ENCODE results near the gene USP19. TPM values are rescaled to one million over a fixed set of nuclear protein-coding genes. Genes with fewer than 3 reads are reported as not detected.

Gene USP19
- total RNA-seq, 1 donor from 2014 or later, result 75.3 TPM

DNA sequence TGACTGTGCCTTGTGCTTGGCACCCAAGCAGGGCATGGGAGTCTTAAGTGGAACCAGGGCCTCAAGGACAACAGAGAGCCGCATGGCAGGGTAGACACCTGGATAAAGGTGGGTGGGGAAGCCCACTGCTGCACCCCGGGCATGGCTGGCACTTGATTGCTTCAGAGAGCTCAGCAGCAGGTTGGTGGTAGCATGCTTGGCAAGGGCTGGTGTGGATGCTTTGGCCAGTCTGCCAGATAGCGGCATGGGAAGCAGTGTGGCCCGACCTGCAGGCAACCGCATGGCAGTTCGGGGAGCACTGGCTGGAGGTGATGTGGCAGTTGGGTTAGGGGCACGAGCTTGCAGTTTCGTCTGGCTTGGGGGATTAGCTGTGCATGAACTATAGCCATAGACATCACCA is 43.0 kb upstream of the USP19 start:
- H3K4me3 Mint-ChIP-seq, result no peak overlapping the region

DNA sequence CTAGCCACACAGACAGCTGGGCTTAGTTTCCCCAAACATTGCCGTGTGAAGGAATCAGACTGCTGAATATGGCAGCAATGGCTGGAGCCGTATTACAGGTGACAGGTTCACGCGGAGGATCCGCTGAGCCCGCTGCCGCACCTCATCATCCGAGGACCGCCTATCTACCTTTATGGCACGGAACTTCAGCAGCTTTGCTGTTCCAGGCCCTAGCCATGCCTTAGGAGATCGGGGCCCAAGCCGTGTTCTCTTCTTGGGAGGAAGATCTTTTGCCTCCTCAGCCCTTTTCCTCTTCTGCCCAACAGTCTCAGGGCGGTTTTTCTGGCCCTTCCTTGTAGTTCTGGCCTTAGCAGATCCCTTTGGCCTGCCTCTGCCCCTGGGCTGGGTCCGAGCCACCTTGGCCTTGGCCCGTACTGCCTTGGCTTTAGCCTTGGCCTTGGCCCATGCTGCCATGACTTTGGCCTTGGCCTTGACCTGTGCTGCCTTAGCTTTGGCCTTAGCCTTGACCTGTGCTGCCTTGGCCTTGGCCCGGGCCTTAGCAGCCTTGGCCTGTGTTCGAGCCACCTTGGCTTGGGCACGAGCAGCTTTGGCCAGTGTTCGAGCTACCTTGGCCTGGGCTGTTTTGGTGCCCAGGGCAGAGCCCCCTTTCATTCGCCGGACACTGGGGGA is 42.3 kb upstream of the USP19 start:
- ATAC-seq (ENCODE audit: low read depth) (no peak), DNase-seq (no peak)
- H3K27me3 Mint-ChIP-seq, result no peaks in the 10 kb centered on the region
- peaks cover 25% of the 10 kb centered on the region for H3K4me1 Mint-ChIP-seq
- intact Hi-C loops (cut with micrococcal nuclease), result no loop called here
- CTCF ChIA-PET, result no interaction called here
- POLR2A ChIA-PET, result interaction anchor here (0.5 to 0.6 kb wide), 3 partner anchors 29 to 1870 kb away, joined by 3 to 5 read pairs (median 4); no protein-coding TSS in a partner anchor
- H3K36me3 Mint-ChIP-seq (ENCODE audit: low read depth), result peaks cover 34% of the 10 kb centered on the region
- TF ChIP-seq, protein P1, sequence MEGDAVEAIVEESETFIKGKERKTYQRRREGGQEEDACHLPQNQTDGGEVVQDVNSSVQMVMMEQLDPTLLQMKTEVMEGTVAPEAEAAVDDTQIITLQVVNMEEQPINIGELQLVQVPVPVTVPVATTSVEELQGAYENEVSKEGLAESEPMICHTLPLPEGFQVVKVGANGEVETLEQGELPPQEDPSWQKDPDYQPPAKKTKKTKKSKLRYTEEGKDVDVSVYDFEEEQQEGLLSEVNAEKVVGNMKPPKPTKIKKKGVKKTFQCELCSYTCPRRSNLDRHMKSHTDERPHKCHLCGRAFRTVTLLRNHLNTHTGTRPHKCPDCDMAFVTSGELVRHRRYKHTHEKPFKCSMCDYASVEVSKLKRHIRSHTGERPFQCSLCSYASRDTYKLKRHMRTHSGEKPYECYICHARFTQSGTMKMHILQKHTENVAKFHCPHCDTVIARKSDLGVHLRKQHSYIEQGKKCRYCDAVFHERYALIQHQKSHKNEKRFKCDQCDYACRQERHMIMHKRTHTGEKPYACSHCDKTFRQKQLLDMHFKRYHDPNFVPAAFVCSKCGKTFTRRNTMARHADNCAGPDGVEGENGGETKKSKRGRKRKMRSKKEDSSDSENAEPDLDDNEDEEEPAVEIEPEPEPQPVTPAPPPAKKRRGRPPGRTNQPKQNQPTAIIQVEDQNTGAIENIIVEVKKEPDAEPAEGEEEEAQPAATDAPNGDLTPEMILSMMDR (IDR thresholded peaks at IDR 0.05), result no peak
- no peak overlapping the region for H3K4me3 Mint-ChIP-seq
- H3K9me3 Mint-ChIP-seq, result no peaks in the 10 kb centered on the region
- no peak overlapping the region for H3K27ac Mint-ChIP-seq

More for the DNA sequence above, 43.0 kb upstream of the USP19 start:
- DNase-seq (no peak), ATAC-seq (ENCODE audit: low read depth) (no peak)
- TF ChIP-seq, protein P1 (IDR thresholded peaks at IDR 0.05), result no peak
- Mint-ChIP-seq H3K9me3 (no peaks in the 10 kb centered on the region), H3K36me3 (ENCODE audit: low read depth) (peaks cover 34% of the 10 kb centered on the region), H3K4me1 (peaks cover 23% of the 10 kb centered on the region), H3K27me3 (no peaks in the 10 kb centered on the region), H3K27ac (no peak overlapping the region)
- intact Hi-C loops (cut with micrococcal nuclease), result no loop called here
- POLR2A ChIA-PET, result interaction anchor here (0.5 kb wide), 1 partner anchor 21 kb away, joined by 6 read pairs; no protein-coding TSS in a partner anchor
- CTCF ChIA-PET, result no interaction called here

DNA sequence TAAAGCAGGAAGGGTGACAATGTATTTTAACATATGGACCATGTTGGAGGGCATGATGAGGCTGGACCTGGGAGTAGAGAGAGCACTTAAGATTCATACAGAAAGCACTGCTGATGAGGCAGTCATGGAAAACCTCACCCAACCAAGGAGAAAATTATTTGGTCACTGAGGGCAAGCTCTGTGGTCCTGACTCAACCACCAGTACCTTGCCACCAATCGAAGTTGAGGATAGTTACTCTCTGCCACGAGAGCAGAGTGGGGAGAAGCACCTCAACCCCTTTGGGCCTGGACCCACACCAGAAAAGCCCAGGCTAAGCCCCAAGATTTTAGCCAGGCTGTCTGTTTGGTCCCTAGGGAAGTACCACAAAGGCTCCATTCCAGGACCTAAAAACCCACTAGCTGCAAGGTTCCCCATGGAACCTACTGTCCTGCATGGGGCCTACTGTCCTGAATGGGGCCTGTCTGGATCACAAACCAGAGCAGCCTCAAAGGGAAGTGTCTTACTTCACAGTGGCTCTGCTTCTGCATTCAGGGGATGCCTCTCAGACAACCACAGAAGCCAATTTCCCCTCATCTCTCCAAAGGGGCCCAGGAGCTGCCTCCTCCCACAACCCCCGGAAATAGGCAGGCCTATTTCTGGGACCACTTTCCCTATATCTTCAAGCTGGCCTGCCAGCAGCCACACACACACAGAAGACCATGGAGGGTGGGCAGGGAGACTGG is 41.3 kb upstream of the USP19 start:
- Mint-ChIP-seq H3K4me3 (no peak overlapping the region), H3K4me1 (peaks cover 25% of the 10 kb centered on the region), H3K27me3 (no peaks in the 10 kb centered on the region), H3K9me3 (no peaks in the 10 kb centered on the region), H3K27ac (no peak overlapping the region), H3K36me3 (ENCODE audit: low read depth) (peaks cover 34% of the 10 kb centered on the region)
- DNase-seq (no peak), ATAC-seq (ENCODE audit: low read depth) (no peak)
- CTCF ChIA-PET, result no interaction called here
- POLR2A ChIA-PET, result interaction anchor here (0.6 to 1.0 kb wide), 2 partner anchors 28 to 140 kb away, joined by 3 to 4 read pairs; partner anchors contain the start of gene NDUFAF3
- intact Hi-C loops (cut with micrococcal nuclease), result no loop called here
- TF ChIP-seq, protein P1 (IDR thresholded peaks at IDR 0.05), result no peak

DNA sequence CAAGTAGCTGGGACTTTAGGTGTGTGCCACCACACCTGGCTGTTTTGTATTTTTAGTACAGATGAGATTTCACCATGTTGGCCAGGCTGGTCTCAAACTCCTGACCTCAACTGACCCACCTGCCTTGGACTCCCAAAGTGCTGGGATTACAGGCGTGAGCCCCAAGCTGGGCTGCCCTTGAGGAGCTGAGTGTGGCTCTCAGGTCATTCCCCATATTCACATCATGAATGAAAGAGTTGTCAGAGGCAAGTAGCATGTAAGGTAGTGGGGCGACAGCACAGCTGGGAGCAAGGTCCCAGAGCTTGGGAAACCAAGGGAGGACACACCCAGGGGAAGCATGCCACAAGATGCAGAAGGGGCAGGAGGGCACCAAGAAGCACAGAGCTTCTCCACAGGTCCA is 40.6 kb upstream of the USP19 start:
- DNase-seq (no peak), ATAC-seq (ENCODE audit: low read depth) (no peak)
- H3K27ac Mint-ChIP-seq, result no peak overlapping the region
- no peak overlapping the region for H3K4me3 Mint-ChIP-seq
- ChIA-PET CTCF (no interaction called here), POLR2A (interaction anchor here (1.0 kb wide), 1 partner anchor 139 kb away, joined by 3 read pairs; the partner anchor contains the start of gene NDUFAF3)
- H3K4me1 Mint-ChIP-seq, result peaks cover 17% of the 10 kb centered on the region
- intact Hi-C loops (cut with micrococcal nuclease), result no loop called here
- peaks cover 32% of the 10 kb centered on the region for H3K36me3 Mint-ChIP-seq (ENCODE audit: low read depth)
- no peaks in the 10 kb centered on the region for H3K27me3 Mint-ChIP-seq
- TF ChIP-seq, protein P1 (IDR thresholded peaks at IDR 0.05), result no peak
- H3K9me3 Mint-ChIP-seq, result no peaks in the 10 kb centered on the region

DNA sequence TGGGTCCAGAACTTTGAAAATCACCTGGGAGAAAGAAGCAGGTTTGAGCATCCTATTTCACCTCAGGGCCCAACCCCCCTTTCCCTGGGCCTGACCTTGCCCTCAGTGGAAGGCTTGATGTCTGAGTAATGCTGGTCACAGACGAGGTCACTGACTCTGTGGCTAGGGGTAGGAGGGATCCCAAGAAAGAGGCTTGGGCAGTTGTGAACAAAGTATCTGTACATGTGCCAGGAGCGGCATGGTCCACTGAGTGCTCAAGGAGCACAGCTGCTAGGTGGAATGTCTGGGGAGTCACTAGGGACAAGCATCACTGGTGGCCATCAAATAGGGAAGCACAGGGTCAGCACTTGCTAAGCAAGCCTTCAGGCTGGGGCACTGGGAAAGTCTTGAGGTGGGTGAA is 38.2 kb upstream of the USP19 start:
- H3K9me3 Mint-ChIP-seq, result no peaks in the 10 kb centered on the region
- DNase-seq (no peak), ATAC-seq (ENCODE audit: low read depth) (no peak)
- H3K4me3 Mint-ChIP-seq, result no peak overlapping the region
- ChIA-PET CTCF (interaction anchor here (1.0 to 5.0 kb wide), 3 partner anchors 38 to 171 kb away, joined by 3 to 46 read pairs (median 3); partner anchors contain the start of genes P4HTM, QRICH1 and USP19), POLR2A (no interaction called here)
- intact Hi-C loops (cut with micrococcal nuclease), result loop anchor here (1.0 to 10.0 kb wide), 3 partner anchors 64 to 424 kb away; partner anchors contain the start of gene QRICH1
- H3K36me3 Mint-ChIP-seq (ENCODE audit: low read depth), result peaks cover 18% of the 10 kb centered on the region
- H3K4me1 Mint-ChIP-seq, result peaks cover 2% of the 10 kb centered on the region
- TF ChIP-seq, protein P1 (IDR thresholded peaks at IDR 0.05), result no peak
- peak overlapping the region; percentile 5 for H3K27ac Mint-ChIP-seq
- no peaks in the 10 kb centered on the region for H3K27me3 Mint-ChIP-seq

Measured in activated B cell treated with CpG ODN at 0.5 μM for 24 hours (primary cell).